GM19238 (cell line): Measurements from ENCODE around the gene SLC34A1.
A peak's percentile ranks its signal among the peaks of the same experiment; 100 is the strongest.

Experiments
- DNase-seq: peaks from one replicate; pipeline ENCODE4 v3.0.0; 2011; ENCODE audit warnings: low spot score; ENCODE audit not compliant: insufficient read length

SLC34A1 gene

GRCh38 chr5:177444106-177445051 lies 60.1 kb downstream of the SLC34A1 start:
- DNase-seq = no peak

DNA sequence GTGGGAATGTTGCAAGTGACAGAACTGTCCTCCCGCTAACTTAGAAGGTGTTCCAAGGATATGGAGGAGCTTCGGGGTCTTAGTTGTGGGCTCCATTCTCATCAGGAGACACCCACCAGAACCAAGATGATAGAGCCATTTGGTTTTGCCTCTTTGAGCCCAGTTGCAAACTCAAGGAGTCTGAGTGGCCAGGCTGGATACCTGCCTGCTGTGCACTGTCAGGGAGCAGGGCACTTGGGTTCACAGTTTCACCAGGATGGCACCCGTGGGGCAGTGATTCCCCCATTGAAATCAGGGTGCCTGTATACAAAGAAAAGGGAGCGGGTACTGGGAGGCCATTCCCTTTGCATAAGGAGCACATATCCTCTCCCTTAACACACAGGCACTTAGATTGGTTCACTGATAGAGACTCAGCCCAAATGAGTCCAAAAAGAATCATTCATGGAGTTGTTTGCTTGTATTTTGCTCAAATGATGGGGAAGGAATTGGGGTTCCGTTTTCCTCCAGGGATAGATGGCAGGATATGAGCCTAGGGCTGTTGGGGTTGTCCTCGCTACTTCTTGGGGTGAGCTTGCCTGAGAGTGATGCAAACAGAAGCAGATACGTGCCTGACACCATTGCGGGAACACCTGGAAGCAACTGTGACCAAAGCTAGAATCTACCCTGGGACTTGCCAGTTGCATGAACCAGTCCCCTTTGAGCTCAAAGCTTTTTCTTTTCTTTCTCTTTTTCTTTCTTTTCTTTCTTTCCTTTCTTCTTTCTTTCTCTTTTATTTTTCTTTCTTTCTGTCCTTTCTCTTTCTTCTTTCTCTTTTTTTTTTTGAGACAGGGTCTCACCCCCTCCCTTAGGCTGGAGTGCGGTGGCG lies 61.0 kb downstream of the SLC34A1 start:
- no peak for DNase-seq

DNA sequence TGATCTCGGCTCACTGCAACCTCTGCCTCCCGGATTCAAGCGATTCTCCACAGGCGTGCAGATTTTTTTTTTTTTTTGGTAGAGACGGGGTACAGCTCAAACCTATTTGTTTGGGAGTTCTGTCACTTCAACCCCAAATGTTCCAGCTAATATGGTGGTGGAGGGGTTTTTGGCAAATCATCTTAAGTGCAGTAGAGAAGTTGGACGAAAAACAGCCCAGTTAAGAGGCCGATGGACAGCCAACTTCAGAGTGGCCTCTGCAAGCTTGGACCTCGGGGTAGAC lies 61.6 kb downstream of the SLC34A1 start:
- DNase-seq = no peak

GRCh38 chr5:177446200-177447065 lies 62.2 kb downstream of the SLC34A1 start, which contains the start of gene PRR7:
PRR7 (plus strand) TSS chr5:177446814; CDS start chr5:177455068, 8,254 bp downstream.
- DNase-seq = peak; percentile 94

DNA sequence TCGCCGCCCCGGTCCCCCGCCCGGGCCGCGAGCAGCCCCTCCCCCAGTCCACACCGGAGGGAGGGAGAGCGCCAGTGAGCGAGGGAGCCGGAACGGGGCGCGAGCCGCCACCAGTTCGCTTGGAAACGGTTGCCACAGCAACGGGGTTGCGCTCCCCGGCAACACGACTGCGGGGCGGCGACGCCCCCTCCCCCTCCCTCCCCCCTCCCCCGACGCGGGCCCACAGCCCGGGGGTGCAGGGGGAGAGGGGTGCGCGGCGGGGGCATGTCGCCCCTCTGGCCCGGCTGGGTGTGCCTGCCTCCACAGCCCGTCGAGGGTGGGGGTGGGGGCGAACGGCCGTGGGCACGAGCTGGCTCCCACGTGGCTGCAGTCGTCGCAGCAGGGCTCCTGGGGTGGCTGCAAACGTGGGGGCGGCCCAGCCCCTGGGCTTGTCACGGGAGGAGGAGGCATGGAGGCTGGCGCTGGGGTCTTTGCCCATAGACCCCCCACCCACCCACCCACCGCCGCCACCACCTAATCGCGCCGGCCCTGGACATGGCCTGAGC lies 62.9 kb downstream of the SLC34A1 start:
- peak; percentile 76 for DNase-seq

- no peak for DNase-seq
Measured at GRCh38 chr5:177447611-177448243, 63.5 kb downstream of the SLC34A1 start.
